Gastroesophageal sphincter (tissue), 3 donors: ENCODE measurements around the gene XXYLT1.

Experiments
- CTCF ChIP-seq, 4 experiments: fragments of 200-600 bp in 2 of 4; fragments of 450-650 bp in 2 of 4; sonication (generic) in 1 of 4; IDR thresholded peaks; one replicate each; pipeline ENCODE4 v1.5.1; 2017 to 2019; ENCODE audit warnings: antibody characterized with exemption in 4 of 4, mild to moderate bottlenecking in 2 of 4, moderate library complexity in 2 of 4
- POLR2A ChIP-seq, 2 donors: fragments of 450-650 bp; IDR thresholded peaks; one replicate each; pipeline ENCODE4 v1.6.1; 2017; ENCODE audit warnings: antibody characterized with exemption in 2 of 2, mild to moderate bottlenecking in 2 of 2, moderate library complexity in 1 of 2

GRCh38 chr3:195133462-195133861 is 137.5 kb downstream of the XXYLT1 start:
- TF ChIP-seq CTCF (IDR thresholded peaks at IDR 0.05), result peak in 1 of 4 experiments; percentile 31
- TF ChIP-seq POLR2A (IDR thresholded peaks at IDR 0.05), result no peak
